Lower lobe of right lung (tissue), 2 donors: Measurements from ENCODE around the gene ABL1. TPM values are rescaled to one million over a fixed set of nuclear protein-coding genes. Genes with fewer than 3 reads are reported as not detected.

Experiments
- ATAC-seq, 2 donors: fragments of 200-7000 bp; cut with Tn5 transposase; one replicate each; pipeline ENCODE4 v1.9.1; 2020 to 2022; ENCODE audit warnings: mild to moderate bottlenecking in 2 of 2, moderate library complexity in 2 of 2
- DNase-seq: peaks from one replicate; pipeline ENCODE4 v3.0.0-alpha.2; 2020
- H3K27ac ChIP-seq: fragments of 200-600 bp; one replicate; pipeline ENCODE4 v1.8.0; 2022
- H3K27me3 ChIP-seq: fragments of 200-600 bp; one replicate; pipeline ENCODE4 v1.8.0; 2022; ENCODE audit warnings: low read depth
- H3K36me3 ChIP-seq: fragments of 200-600 bp; one replicate; pipeline ENCODE4 v1.8.0; 2022; ENCODE audit warnings: mild to moderate bottlenecking
- H3K4me1 ChIP-seq: fragments of 200-600 bp; one replicate; pipeline ENCODE4 v1.8.0; 2022
- H3K4me3 ChIP-seq: fragments of 200-600 bp; one replicate; pipeline ENCODE4 v1.8.0; 2022; ENCODE audit warnings: mild to moderate bottlenecking
- H3K9me3 ChIP-seq: fragments of 200-600 bp; one replicate; pipeline ENCODE4 v1.8.0; 2022
- intact Hi-C: fragments of 100-400 bp; cut with DNase I; formaldehyde crosslinking; loops from one replicate; pipeline ENCODE4 v1.11.0; 2022
- total RNA-seq: library from RNA; stranded (reverse); fragmentation: NEBNext Ultra II Directional; extraction: Animal tissue kit (Norgen Biotek cat#: 25700); gene quantifications from one replicate; pipeline ENCODE4 v1.2.1, GENCODE V29; 2021
- TF ChIP-seq, protein P1 (sequence below): fragments of 200-600 bp; IDR thresholded peaks from one replicate; pipeline ENCODE4 v1.8.0; 2022; ENCODE audit warnings: antibody characterized with exemption, mild to moderate bottlenecking
- donor health status: DM: no; HTN: yes; CAD: no; lungs with severe emphysema.

The ABL1 gene
- total RNA-seq, 1 donor from 2014 or later: 50.2 TPM

DNA sequence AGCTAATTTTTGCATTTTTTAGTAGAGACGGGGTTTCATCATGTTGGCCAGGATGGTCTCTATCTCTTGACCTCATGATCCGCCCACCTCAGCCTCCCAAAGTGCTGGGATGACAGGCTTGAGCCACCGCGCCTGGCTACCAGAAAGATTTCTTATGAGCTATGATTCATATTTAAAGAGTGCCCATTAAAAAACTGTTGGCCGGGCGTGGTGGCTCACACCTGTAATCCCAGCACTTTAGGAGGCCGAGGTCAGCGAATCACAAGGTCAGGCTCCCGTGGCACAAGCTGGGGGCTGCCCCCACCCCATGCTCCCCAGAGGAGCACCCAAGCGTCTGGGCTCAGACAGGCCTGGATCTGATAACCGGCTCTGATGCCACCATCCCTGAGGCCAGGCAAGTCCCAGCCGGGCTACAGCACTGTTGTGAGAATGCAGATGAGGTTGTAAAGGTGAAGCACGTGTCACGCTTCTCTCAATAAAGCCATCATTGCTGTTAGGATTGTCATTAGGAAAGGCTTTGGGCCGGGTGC lies 47.7 kb downstream of the ABL1 start:
- no peaks in the 10 kb centered on the region for H3K9me3 ChIP-seq
- ATAC-seq: no peak
- no peak for DNase-seq

DNA sequence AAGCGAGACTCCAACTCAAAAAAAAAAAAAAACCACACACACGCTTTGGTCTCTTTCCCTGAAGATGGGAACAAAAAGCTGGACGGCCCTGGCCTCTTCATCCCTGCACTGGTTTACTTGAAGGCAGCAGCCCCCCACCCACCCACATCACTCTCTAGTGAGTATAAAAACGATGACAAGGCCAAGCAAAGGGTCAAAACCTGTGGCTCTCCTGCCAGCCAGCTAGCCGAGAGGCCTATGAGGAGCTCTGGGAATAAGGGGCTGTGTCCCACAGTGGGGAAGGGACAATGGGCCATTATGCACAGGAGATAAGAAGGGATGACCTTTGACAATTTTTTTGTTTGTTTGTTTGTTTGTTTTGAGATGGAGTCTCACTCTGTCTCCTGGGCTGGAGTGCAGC lies 48.4 kb downstream of the ABL1 start:
- Histone ChIP-seq H3K27me3 (no peaks in the 10 kb centered on the region), H3K36me3 (peaks cover 100% of the 10 kb centered on the region), H3K4me1 (no peaks in the 10 kb centered on the region), H3K4me3 (no peak overlapping the region), H3K9me3 (no peaks in the 10 kb centered on the region), H3K27ac (no peak overlapping the region)
- intact Hi-C loops: no loop called here
- ATAC-seq (no peak), DNase-seq (no peak)
- TF ChIP-seq, protein P1, sequence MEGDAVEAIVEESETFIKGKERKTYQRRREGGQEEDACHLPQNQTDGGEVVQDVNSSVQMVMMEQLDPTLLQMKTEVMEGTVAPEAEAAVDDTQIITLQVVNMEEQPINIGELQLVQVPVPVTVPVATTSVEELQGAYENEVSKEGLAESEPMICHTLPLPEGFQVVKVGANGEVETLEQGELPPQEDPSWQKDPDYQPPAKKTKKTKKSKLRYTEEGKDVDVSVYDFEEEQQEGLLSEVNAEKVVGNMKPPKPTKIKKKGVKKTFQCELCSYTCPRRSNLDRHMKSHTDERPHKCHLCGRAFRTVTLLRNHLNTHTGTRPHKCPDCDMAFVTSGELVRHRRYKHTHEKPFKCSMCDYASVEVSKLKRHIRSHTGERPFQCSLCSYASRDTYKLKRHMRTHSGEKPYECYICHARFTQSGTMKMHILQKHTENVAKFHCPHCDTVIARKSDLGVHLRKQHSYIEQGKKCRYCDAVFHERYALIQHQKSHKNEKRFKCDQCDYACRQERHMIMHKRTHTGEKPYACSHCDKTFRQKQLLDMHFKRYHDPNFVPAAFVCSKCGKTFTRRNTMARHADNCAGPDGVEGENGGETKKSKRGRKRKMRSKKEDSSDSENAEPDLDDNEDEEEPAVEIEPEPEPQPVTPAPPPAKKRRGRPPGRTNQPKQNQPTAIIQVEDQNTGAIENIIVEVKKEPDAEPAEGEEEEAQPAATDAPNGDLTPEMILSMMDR: no peak

More for the DNA sequence above, 47.7 kb downstream of the ABL1 start:
- Histone ChIP-seq H3K36me3 (peaks cover 100% of the 10 kb centered on the region), H3K4me1 (no peaks in the 10 kb centered on the region), H3K4me3 (no peak overlapping the region), H3K27me3 (no peaks in the 10 kb centered on the region), H3K27ac (no peak overlapping the region)
- intact Hi-C loops: no loop called here
- TF ChIP-seq, protein P1: no peak

DNA sequence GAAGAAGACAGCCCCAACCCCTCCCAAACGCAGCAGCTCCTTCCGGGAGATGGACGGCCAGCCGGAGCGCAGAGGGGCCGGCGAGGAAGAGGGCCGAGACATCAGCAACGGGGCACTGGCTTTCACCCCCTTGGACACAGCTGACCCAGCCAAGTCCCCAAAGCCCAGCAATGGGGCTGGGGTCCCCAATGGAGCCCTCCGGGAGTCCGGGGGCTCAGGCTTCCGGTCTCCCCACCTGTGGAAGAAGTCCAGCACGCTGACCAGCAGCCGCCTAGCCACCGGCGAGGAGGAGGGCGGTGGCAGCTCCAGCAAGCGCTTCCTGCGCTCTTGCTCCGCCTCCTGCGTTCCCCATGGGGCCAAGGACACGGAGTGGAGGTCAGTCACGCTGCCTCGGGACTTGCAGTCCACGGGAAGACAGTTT lies 49.1 kb downstream of the ABL1 start:
- DNase-seq (no peak), ATAC-seq (no peak)
- TF ChIP-seq, protein P1: no peak
- H3K9me3 ChIP-seq: no peaks in the 10 kb centered on the region
- intact Hi-C loops: no loop called here
- H3K36me3 ChIP-seq: peaks cover 100% of the 10 kb centered on the region
- H3K27ac ChIP-seq: no peak overlapping the region
- H3K27me3 ChIP-seq: no peaks in the 10 kb centered on the region
- no peaks in the 10 kb centered on the region for H3K4me1 ChIP-seq
- H3K4me3 ChIP-seq: no peak overlapping the region

DNA sequence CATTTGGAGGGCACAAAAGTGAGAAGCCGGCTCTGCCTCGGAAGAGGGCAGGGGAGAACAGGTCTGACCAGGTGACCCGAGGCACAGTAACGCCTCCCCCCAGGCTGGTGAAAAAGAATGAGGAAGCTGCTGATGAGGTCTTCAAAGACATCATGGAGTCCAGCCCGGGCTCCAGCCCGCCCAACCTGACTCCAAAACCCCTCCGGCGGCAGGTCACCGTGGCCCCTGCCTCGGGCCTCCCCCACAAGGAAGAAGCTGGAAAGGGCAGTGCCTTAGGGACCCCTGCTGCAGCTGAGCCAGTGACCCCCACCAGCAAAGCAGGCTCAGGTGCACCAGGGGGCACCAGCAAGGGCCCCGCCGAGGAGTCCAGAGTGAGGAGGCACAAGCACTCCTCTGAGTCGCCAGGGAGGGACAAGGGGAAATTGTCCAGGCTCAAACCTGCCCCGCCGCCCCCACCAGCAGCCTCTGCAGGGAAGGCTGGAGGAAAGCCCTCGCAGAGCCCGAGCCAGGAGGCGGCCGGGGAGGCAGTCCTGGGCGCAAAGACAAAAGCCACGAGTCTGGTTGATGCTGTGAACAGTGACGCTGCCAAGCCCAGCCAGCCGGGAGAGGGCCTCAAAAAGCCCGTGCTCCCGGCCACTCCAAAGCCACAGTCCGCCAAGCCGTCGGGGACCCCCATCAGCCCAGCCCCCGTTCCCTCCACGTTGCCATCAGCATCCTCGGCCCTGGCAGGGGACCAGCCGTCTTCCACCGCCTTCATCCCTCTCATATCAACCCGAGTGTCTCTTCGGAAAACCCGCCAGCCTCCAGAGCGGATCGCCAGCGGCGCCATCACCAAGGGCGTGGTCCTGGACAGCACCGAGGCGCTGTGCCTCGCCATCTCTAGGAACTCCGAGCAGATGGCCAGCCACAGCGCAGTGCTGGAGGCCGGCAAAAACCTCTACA lies 49.8 kb downstream of the ABL1 start:
- DNase-seq: no peak
- TF ChIP-seq, protein P1: no peak
- peaks cover 100% of the 10 kb centered on the region for H3K36me3 ChIP-seq

DNA sequence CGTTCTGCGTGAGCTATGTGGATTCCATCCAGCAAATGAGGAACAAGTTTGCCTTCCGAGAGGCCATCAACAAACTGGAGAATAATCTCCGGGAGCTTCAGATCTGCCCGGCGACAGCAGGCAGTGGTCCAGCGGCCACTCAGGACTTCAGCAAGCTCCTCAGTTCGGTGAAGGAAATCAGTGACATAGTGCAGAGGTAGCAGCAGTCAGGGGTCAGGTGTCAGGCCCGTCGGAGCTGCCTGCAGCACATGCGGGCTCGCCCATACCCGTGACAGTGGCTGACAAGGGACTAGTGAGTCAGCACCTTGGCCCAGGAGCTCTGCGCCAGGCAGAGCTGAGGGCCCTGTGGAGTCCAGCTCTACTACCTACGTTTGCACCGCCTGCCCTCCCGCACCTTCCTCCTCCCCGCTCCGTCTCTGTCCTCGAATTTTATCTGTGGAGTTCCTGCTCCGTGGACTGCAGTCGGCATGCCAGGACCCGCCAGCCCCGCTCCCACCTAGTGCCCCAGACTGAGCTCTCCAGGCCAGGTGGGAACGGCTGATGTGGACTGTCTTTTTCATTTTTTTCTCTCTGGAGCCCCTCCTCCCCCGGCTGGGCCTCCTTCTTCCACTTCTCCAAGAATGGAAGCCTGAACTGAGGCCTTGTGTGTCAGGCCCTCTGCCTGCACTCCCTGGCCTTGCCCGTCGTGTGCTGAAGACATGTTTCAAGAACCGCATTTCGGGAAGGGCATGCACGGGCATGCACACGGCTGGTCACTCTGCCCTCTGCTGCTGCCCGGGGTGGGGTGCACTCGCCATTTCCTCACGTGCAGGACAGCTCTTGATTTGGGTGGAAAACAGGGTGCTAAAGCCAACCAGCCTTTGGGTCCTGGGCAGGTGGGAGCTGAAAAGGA lies 50.7 kb downstream of the ABL1 start:
- intact Hi-C loops: no loop called here
- no peak overlapping the region for H3K4me3 ChIP-seq
- TF ChIP-seq, protein P1: no peak
- no peaks in the 10 kb centered on the region for H3K9me3 ChIP-seq
- H3K4me1 ChIP-seq: no peaks in the 10 kb centered on the region
- peak; percentile 17 to 19 for ATAC-seq
- no peak for DNase-seq
- H3K27me3 ChIP-seq: no peaks in the 10 kb centered on the region
- H3K36me3 ChIP-seq: peaks cover 100% of the 10 kb centered on the region
- H3K27ac ChIP-seq: no peak overlapping the region

More for the DNA sequence above, 49.8 kb downstream of the ABL1 start:
- Histone ChIP-seq H3K4me1 (no peaks in the 10 kb centered on the region), H3K27me3 (no peaks in the 10 kb centered on the region), H3K4me3 (no peak overlapping the region), H3K27ac (no peak overlapping the region), H3K9me3 (no peaks in the 10 kb centered on the region)
- no peak for ATAC-seq
- intact Hi-C loops: no loop called here
